ENCODE results near the gene NFAT5.
"Not testable (repeated sequence)": the region's sequence is repeated elsewhere in the genome, so short reads cannot be mapped to it uniquely, and the experiment has no call there.

NFAT5 gene

GRCh38 chr16:69637206-69637865 lies 71.6 kb downstream of the NFAT5 start:
- DNase-seq (ENCODE audit: low spot score): not testable (repeated sequence)

- DNase-seq (ENCODE audit: low spot score): not testable (repeated sequence)
These were observed 78.2 kb downstream of the NFAT5 start for GRCh38 chr16:69643997-69644396.

GRCh38 chr16:69644790-69645189 lies 79.0 kb downstream of the NFAT5 start:
- no peak for DNase-seq (ENCODE audit: low spot score)

- no peak for DNase-seq (ENCODE audit: low spot score)
These were observed 81.3 kb downstream of the NFAT5 start for GRCh38 chr16:69647020-69647419.

- no peak for DNase-seq (ENCODE audit: low spot score)
These were observed 85.5 kb downstream of the NFAT5 start for GRCh38 chr16:69651217-69651616.

- DNase-seq (ENCODE audit: low spot score): no peak
These were observed 88.6 kb downstream of the NFAT5 start for GRCh38 chr16:69654280-69654931.

GRCh38 chr16:69660166-69660565 lies 94.4 kb downstream of the NFAT5 start:
- DNase-seq (ENCODE audit: low spot score): no peak

GRCh38 chr16:69662901-69663300 lies 97.1 kb downstream of the NFAT5 start:
- DNase-seq (ENCODE audit: low spot score): no peak

- no peak for DNase-seq (ENCODE audit: low spot score)
These were observed 98.1 kb downstream of the NFAT5 start for GRCh38 chr16:69663846-69664245.

- DNase-seq (ENCODE audit: low spot score): no peak
These were observed 103.8 kb downstream of the NFAT5 start for GRCh38 chr16:69669577-69669976.

- no peak for DNase-seq (ENCODE audit: low spot score)
These were observed 106.7 kb downstream of the NFAT5 start for GRCh38 chr16:69672315-69672997.

GRCh38 chr16:69672998-69673713 lies 107.4 kb downstream of the NFAT5 start:
- DNase-seq (ENCODE audit: low spot score): no peak

GRCh38 chr16:69680358-69680757 lies 114.6 kb downstream of the NFAT5 start:
- DNase-seq (ENCODE audit: low spot score): no peak

GRCh38 chr16:69688589-69688988 lies 122.8 kb downstream of the NFAT5 start:
- no peak for DNase-seq (ENCODE audit: low spot score)

- no peak for DNase-seq (ENCODE audit: low spot score)
These were observed 126.5 kb downstream of the NFAT5 start for GRCh38 chr16:69691980-69692911.

- DNase-seq (ENCODE audit: low spot score): no peak
These were observed 128.2 kb downstream of the NFAT5 start for GRCh38 chr16:69693916-69694315.

GRCh38 chr16:69698404-69698803 lies 132.6 kb downstream of the NFAT5 start:
- no peak for DNase-seq (ENCODE audit: low spot score)

- DNase-seq (ENCODE audit: low spot score): no peak
These were observed 134.1 kb downstream of the NFAT5 start for GRCh38 chr16:69699915-69700314.

- no peak for DNase-seq (ENCODE audit: low spot score)
These were observed 135.7 kb downstream of the NFAT5 start for GRCh38 chr16:69701452-69701851.

- no peak for DNase-seq (ENCODE audit: low spot score)
These were observed 136.1 kb downstream of the NFAT5 start for GRCh38 chr16:69701866-69702265.

- no peak for DNase-seq (ENCODE audit: low spot score)
These were observed 137.9 kb downstream of the NFAT5 start for GRCh38 chr16:69703638-69704037.
